Tibial nerve (tissue), 4 donors: Measurements from ENCODE around the gene DHRS1. TPM values are rescaled to one million over a fixed set of nuclear protein-coding genes. Genes with fewer than 3 reads are reported as not detected.

Source experiments
- DNase-seq, 2 donors: peaks; one replicate each; pipeline ENCODE4 v3.0.0-alpha.2; 2019; ENCODE audit warnings: low spot score in 2 of 2
- H3K27ac ChIP-seq, 4 donors: fragments of 200-600 bp; sonication (generic) in 3 of 4; one replicate each; pipeline ENCODE4 v1.5.1; 2017 to 2019; ENCODE audit warnings: mild to moderate bottlenecking in 1 of 4
- H3K27me3 ChIP-seq, 2 donors: fragments of 200-600 bp; sonication (generic) in 1 of 2; one replicate each; pipeline versions ENCODE4 v1.5.1 to v1.6.0; 2017 to 2019
- H3K36me3 ChIP-seq, 3 donors: fragments of 200-600 bp; sonication (generic); one replicate each; pipeline ENCODE4 v1.5.1; 2018 to 2019
- H3K4me1 ChIP-seq, 4 donors: fragments of 200-600 bp; sonication (generic) in 3 of 4; one replicate each; pipeline ENCODE4 v1.5.1; 2017 to 2019
- H3K4me3 ChIP-seq, 4 donors: fragments of 200-600 bp; sonication (generic) in 3 of 4; one replicate each; pipeline ENCODE4 v1.5.1; 2017 to 2019; ENCODE audit warnings: mild to moderate bottlenecking in 1 of 4, moderate library complexity in 1 of 4
- H3K9me3 ChIP-seq, 4 donors: fragments of 200-600 bp; sonication (generic) in 3 of 4; one replicate each; pipeline ENCODE4 v1.5.1; 2017 to 2019
- EP300 ChIP-seq, 2 donors: sonication (generic); formaldehyde crosslinking; IDR thresholded peaks; one replicate each; pipeline ENCODE4 v1.6.1; 2017; ENCODE audit warnings: antibody characterized with exemption in 2 of 2, mild to moderate bottlenecking in 1 of 2
- POLR2A ChIP-seq, 2 donors: fragments of 450-650 bp; IDR thresholded peaks; one replicate each; pipeline ENCODE4 v1.6.1; 2017; ENCODE audit warnings: antibody characterized with exemption in 2 of 2, mild to moderate bottlenecking in 2 of 2, moderate library complexity in 2 of 2
- WGBS, 2 donors: methylation state at CpG; one replicate each; pipeline ENCODE4 v1.1.5; 2018; 5-methylcytosine and 5-hydroxymethylcytosine counted together
- total RNA-seq, 4 donors: library from RNA; depleted of rRNA; stranded (reverse); fragments of >200 nt; gene quantifications; one replicate each; pipeline ENCODE4 v1.1.0, GENCODE V29; 2016
- TF ChIP-seq, protein P1 (sequence below), 5 experiments: fragments of 200-600 bp in 3 of 5; fragments of 450-650 bp in 2 of 5; sonication (generic) in 3 of 5; IDR thresholded peaks; one replicate each; pipeline ENCODE4 v1.5.1; 2016 to 2019; ENCODE audit warnings: antibody characterized with exemption in 5 of 5, mild to moderate bottlenecking in 3 of 5, moderate library complexity in 2 of 5

The DHRS1 gene
- total RNA-seq, result 10 to 100 TPM; 15.7 to 43.5 (median 22.6) TPM

DNA sequence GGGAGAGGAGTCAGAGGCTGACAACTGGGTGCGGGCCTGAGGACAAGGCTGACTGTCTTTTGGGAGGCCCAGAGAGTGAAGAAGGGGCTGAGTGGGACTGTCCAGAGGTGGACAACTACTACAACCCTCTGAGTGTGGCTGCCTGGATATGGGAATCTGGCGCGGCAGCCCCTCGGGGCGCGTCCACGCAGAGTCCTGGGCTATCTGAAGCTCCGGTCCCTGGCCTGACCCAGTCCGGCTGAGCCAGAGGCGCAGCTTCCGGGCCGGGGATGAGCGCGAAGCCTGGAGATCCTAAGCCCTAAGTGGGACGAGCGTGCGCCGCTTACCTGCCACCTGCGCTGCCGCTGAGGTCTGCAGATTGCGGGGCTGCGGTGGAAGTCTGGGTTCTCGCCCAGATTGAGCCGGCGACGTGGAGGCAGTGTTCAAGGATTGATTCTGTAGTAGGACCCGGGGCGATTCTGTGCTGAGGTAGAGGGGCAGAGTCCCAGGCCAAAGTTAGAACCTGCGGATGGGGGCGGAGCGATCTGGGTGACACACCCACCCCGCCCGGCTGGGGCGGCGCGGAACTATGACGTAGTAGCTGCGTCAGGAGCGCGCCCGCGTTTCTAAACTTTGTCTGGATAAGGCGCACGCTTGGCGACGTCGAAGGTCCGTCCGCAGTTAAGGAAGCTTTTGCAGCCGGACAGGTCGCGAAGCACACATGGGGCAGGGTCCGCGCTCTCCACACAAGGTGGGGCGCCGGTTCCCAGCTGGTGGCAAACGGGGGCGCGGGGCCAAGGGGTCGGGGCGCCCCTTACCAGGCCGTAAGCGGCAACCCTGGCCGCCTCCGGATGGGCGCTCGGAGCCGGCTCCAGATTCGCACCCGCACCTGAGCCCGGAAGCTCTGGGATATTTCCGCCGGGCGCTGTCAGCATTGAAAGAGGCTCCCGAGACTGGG lies at the start of gene DHRS1, which contains the start of gene NOP9:
TSS of gene DHRS1 (minus strand) at position 526 of the 937 bp plus-strand sequence. CDS start 674 bp downstream, outside the sequence.
TSS of gene NOP9 (plus strand) at position 596 of the 937 bp plus-strand sequence. CDS start at position 701, 105 bp downstream.
- peaks cover 3 to 53% (median 36%) of the 10 kb centered on the region in 3 donors for H3K36me3 ChIP-seq
- 1 to 2% methylated on average over 29 to 69 of the region's 75 CpGs for WGBS, 2 donors
- no peaks in the 10 kb centered on the region for H3K9me3 ChIP-seq
- H3K27ac ChIP-seq, result peak within 1 kb of the TSS; percentile 57 to 92 (median 86)
- TF ChIP-seq EP300 (IDR thresholded peaks at IDR 0.05) (peak; percentile 88 to 91), POLR2A (IDR thresholded peaks at IDR 0.05) (peak; percentile 19 to 62)
- TF ChIP-seq, protein P1, sequence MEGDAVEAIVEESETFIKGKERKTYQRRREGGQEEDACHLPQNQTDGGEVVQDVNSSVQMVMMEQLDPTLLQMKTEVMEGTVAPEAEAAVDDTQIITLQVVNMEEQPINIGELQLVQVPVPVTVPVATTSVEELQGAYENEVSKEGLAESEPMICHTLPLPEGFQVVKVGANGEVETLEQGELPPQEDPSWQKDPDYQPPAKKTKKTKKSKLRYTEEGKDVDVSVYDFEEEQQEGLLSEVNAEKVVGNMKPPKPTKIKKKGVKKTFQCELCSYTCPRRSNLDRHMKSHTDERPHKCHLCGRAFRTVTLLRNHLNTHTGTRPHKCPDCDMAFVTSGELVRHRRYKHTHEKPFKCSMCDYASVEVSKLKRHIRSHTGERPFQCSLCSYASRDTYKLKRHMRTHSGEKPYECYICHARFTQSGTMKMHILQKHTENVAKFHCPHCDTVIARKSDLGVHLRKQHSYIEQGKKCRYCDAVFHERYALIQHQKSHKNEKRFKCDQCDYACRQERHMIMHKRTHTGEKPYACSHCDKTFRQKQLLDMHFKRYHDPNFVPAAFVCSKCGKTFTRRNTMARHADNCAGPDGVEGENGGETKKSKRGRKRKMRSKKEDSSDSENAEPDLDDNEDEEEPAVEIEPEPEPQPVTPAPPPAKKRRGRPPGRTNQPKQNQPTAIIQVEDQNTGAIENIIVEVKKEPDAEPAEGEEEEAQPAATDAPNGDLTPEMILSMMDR (IDR thresholded peaks at IDR 0.05), result peak in 2 of 5 experiments; percentile 3 to 32
- DNase-seq, result peak; percentile 83 to 94
- H3K4me3 ChIP-seq, result peak within 1 kb of the TSS; percentile 70 to 96 (median 88)
- H3K27me3 ChIP-seq, result no peaks in the 10 kb centered on the region
- H3K4me1 ChIP-seq, result peaks cover 0 to 48% (median 13%) of the 10 kb centered on the region in 4 donors

DNA sequence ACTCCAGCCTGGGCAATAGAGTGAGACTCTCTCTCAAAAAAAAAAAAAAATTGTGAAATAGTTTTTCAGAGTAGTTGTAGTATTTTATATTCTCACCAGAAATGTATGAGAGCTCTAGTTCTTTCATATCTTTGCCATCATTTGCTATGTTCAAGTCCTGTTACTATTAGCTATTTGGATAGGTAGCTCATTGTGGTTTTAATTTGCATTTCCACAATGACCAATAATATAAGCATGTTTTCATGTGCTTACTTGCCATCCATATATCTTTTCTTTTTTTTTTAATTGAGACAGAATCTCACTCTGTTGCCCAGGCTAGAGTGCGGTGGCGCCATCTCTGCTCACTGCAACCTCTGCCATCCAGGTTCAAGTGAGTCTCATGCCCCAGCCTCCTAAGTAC lies 48.6 kb upstream of the DHRS1 start:
- DNase-seq, result no peak
- Histone ChIP-seq H3K36me3 (no peaks in the 10 kb centered on the region), H3K4me3 (no peak overlapping the region), H3K27ac (no peak overlapping the region), H3K9me3 (no peaks in the 10 kb centered on the region), H3K4me1 (no peaks in the 10 kb centered on the region), H3K27me3 (peaks cover 0 to 29% of the 10 kb centered on the region in 2 donors)
- 82 to 95% methylated on average over 2 of the region's 2 CpGs for WGBS, 2 donors
- TF ChIP-seq, protein P1 (IDR thresholded peaks at IDR 0.05), result no peak
- TF ChIP-seq POLR2A (IDR thresholded peaks at IDR 0.05) (no peak), EP300 (IDR thresholded peaks at IDR 0.05) (no peak)

DNA sequence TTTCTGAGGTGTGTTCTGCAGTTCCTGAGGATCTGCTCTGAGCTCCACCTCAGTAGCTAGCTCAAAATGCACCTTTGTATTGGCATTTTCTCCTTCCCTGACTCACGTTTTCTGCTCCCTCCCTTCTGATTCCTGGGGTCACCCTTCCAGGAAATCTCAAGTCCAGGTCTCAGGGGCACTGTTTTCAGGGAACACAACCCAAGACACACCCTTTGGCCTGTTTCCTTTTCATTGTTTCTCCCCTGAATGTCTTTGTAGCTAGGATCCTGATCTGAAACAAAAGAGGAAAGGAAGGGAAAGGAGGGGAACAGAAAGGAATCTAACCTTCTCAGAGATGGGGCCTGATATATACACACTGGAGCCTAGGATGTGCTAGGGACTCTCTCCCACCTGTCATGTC lies 47.6 kb upstream of the DHRS1 start:
- Histone ChIP-seq H3K27ac (no peak overlapping the region), H3K36me3 (no peaks in the 10 kb centered on the region), H3K27me3 (peaks cover 0 to 21% of the 10 kb centered on the region in 2 donors), H3K4me1 (no peaks in the 10 kb centered on the region), H3K4me3 (no peak overlapping the region), H3K9me3 (no peaks in the 10 kb centered on the region)
- no peak for DNase-seq
- TF ChIP-seq EP300 (IDR thresholded peaks at IDR 0.05) (no peak), POLR2A (IDR thresholded peaks at IDR 0.05) (no peak)
- TF ChIP-seq, protein P1 (IDR thresholded peaks at IDR 0.05), result no peak
- 36 to 44% methylated on average over 1 of the region's 1 CpG for WGBS, 2 donors

DNA sequence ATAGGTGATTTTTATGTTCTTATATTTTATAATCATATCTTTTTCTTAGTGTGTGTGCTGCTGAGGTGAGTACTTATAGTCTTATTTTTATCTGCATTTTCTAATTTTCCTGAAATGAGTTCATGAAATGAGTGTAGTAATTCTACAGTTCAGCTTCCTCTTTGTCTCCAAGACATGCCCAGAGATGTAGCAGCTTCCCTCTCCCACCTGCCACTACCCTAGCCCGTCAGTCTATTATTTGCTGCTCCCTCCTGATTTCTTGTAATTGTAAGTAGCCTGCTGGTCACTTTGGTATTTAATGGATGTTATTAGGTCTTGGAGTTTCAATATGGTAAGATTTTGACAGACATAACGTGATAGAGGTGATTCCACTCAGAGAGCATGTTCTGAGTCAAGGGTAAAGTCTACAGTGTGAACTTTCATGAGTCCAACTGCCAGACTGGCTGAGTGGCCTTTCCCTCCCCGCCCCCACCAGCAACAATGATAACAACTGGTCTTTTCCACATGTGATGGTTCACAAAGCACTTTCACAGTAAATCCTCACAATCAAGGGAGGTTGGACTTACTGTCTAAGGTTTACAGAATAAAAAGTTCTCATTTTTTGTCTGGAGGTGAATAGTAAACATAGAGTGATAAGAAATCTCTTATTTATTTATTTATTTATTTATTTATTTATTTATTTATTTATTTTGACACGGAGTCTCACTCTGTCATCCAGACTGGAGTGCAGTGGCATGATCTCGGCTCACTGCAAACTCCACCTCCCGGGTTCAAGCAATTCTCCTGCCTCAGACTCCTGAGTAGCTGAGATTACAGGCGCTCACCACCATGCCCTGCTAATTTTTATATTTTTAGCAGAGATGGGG lies 44.4 kb upstream of the DHRS1 start:
- TF ChIP-seq, protein P1 (IDR thresholded peaks at IDR 0.05), result no peak
- TF ChIP-seq POLR2A (IDR thresholded peaks at IDR 0.05), result no peak
- TF ChIP-seq EP300 (IDR thresholded peaks at IDR 0.05), result no peak
- 76 to 77% methylated on average over 7 of the region's 7 CpGs for WGBS, 2 donors
- DNase-seq, result no peak
- Histone ChIP-seq H3K9me3 (no peaks in the 10 kb centered on the region), H3K4me3 (no peak overlapping the region), H3K4me1 (peaks cover 0 to 8% (median 0%) of the 10 kb centered on the region in 4 donors), H3K27me3 (peaks cover 0 to 32% of the 10 kb centered on the region in 2 donors), H3K36me3 (no peaks in the 10 kb centered on the region), H3K27ac (no peak overlapping the region)
